ENCODE results near the gene NFIC. TPM values are rescaled to one million over a fixed set of nuclear protein-coding genes. Genes with fewer than 3 reads are reported as not detected.

The NFIC gene
- total RNA-seq, 1 experiment from 2014 or later = 85.5 TPM

GRCh38 chr19:3392480-3392879 lies 26.1 kb downstream of the NFIC start:
- Mint-ChIP-seq H3K27ac (ENCODE audit: low read depth, unreplicated experiment) (no peak overlapping the region), H3K27me3 (ENCODE audit: insufficient read depth, unreplicated experiment) (no peaks in the 10 kb centered on the region), H3K36me3 (ENCODE audit: insufficient read depth, unreplicated experiment) (peaks cover 54% of the 10 kb centered on the region), H3K9me3 (ENCODE audit: unreplicated experiment) (no peaks in the 10 kb centered on the region), H3K4me1 (ENCODE audit: insufficient read depth, unreplicated experiment) (peaks cover 17% of the 10 kb centered on the region), H3K4me3 (ENCODE audit: unreplicated experiment) (no peak overlapping the region)
- intact Hi-C loops (cut with micrococcal nuclease) = no loop called here
- POLR2A ChIA-PET = interaction anchor here (0.7 kb wide), 1 partner anchor 15 kb away, joined by 3 read pairs; no protein-coding TSS in a partner anchor
- no peak for TF ChIP-seq CTCF (IDR thresholded peaks at IDR 0.05; ENCODE audit: unreplicated experiment)
- BruUV-seq (replicated peaks) = no TSS peak
- CTCF ChIA-PET = interaction anchor here (0.6 to 0.9 kb wide), 2 partner anchors 37 to 135 kb away, joined by 3 to 4 read pairs; no protein-coding TSS in a partner anchor
- DNase-seq (ENCODE audit: unreplicated experiment) = no peak

GRCh38 chr19:3396881-3397265 lies 30.5 kb downstream of the NFIC start:
- peaks cover 11% of the 10 kb centered on the region for H3K4me1 Mint-ChIP-seq (ENCODE audit: insufficient read depth, unreplicated experiment)
- H3K36me3 Mint-ChIP-seq (ENCODE audit: insufficient read depth, unreplicated experiment) = peaks cover 58% of the 10 kb centered on the region
- BruUV-seq (replicated peaks) = no TSS peak
- H3K27me3 Mint-ChIP-seq (ENCODE audit: insufficient read depth, unreplicated experiment) = no peaks in the 10 kb centered on the region
- no peak for TF ChIP-seq CTCF (IDR thresholded peaks at IDR 0.05; ENCODE audit: unreplicated experiment)
- no peak overlapping the region for H3K27ac Mint-ChIP-seq (ENCODE audit: low read depth, unreplicated experiment)
- ChIA-PET POLR2A (interaction anchor here (0.6 to 2.9 kb wide), 3 partner anchors 8 to 33 kb away, joined by 3 to 12 read pairs (median 3); no protein-coding TSS in a partner anchor), CTCF (interaction anchor here (1.2 to 3.1 kb wide), 2 partner anchors 9 to 76 kb away, joined by 4 to 9 read pairs; no protein-coding TSS in a partner anchor)
- H3K4me3 Mint-ChIP-seq (ENCODE audit: unreplicated experiment) = peak overlapping the region; percentile 67
- no peak for DNase-seq (ENCODE audit: unreplicated experiment)
- H3K9me3 Mint-ChIP-seq (ENCODE audit: unreplicated experiment) = no peaks in the 10 kb centered on the region
- intact Hi-C loops (cut with micrococcal nuclease) = no loop called here

- ChIA-PET POLR2A (interaction anchor here (0.6 to 2.9 kb wide), 3 partner anchors 9 to 32 kb away, joined by 3 to 12 read pairs (median 3); no protein-coding TSS in a partner anchor), CTCF (interaction anchor here (0.6 to 3.1 kb wide), 4 partner anchors 9 to 75 kb away, joined by 3 to 9 read pairs (median 4); no protein-coding TSS in a partner anchor)
- intact Hi-C loops (cut with micrococcal nuclease) = no loop called here
- no TSS peak for BruUV-seq (replicated peaks)
- H3K27ac Mint-ChIP-seq (ENCODE audit: low read depth, unreplicated experiment) = peak overlapping the region; percentile 19
- peaks cover 56% of the 10 kb centered on the region for H3K36me3 Mint-ChIP-seq (ENCODE audit: insufficient read depth, unreplicated experiment)
- TF ChIP-seq CTCF (IDR thresholded peaks at IDR 0.05; ENCODE audit: unreplicated experiment) = no peak
- peaks cover 15% of the 10 kb centered on the region for H3K4me1 Mint-ChIP-seq (ENCODE audit: insufficient read depth, unreplicated experiment)
- no peaks in the 10 kb centered on the region for H3K9me3 Mint-ChIP-seq (ENCODE audit: unreplicated experiment)
- no peak for DNase-seq (ENCODE audit: unreplicated experiment)
- no peaks in the 10 kb centered on the region for H3K27me3 Mint-ChIP-seq (ENCODE audit: insufficient read depth, unreplicated experiment)
- H3K4me3 Mint-ChIP-seq (ENCODE audit: unreplicated experiment) = peak overlapping the region; percentile 67
Measured at GRCh38 chr19:3397266-3398022, 31.1 kb downstream of the NFIC start.

- H3K9me3 Mint-ChIP-seq (ENCODE audit: unreplicated experiment) = no peaks in the 10 kb centered on the region
- H3K27ac Mint-ChIP-seq (ENCODE audit: low read depth, unreplicated experiment) = peak overlapping the region; percentile 19
- H3K4me3 Mint-ChIP-seq (ENCODE audit: unreplicated experiment) = no peak overlapping the region
- BruUV-seq (replicated peaks) = no TSS peak
- peaks cover 17% of the 10 kb centered on the region for H3K4me1 Mint-ChIP-seq (ENCODE audit: insufficient read depth, unreplicated experiment)
- POLR2A ChIA-PET = interaction anchor here (1.0 to 2.9 kb wide), 3 partner anchors 10 to 31 kb away, joined by 3 to 12 read pairs (median 3); no protein-coding TSS in a partner anchor
- no peak for TF ChIP-seq CTCF (IDR thresholded peaks at IDR 0.05; ENCODE audit: unreplicated experiment)
- H3K36me3 Mint-ChIP-seq (ENCODE audit: insufficient read depth, unreplicated experiment) = peaks cover 53% of the 10 kb centered on the region
- CTCF ChIA-PET = interaction anchor here (0.6 to 3.1 kb wide), 5 partner anchors 10 to 55 kb away, joined by 3 to 9 read pairs (median 3); no protein-coding TSS in a partner anchor
- H3K27me3 Mint-ChIP-seq (ENCODE audit: insufficient read depth, unreplicated experiment) = no peaks in the 10 kb centered on the region
- intact Hi-C loops (cut with micrococcal nuclease) = no loop called here
- DNase-seq (ENCODE audit: unreplicated experiment) = no peak
Measured at GRCh38 chr19:3398114-3398899, 31.9 kb downstream of the NFIC start.

Measured in MCF 10A (cell line).